HepG2 (cell line): Measurements from ENCODE around the gene RBM14. TPM values are rescaled to one million over a fixed set of nuclear protein-coding genes. Genes with fewer than 3 reads are reported as not detected.

Source experiments
- AHR ChIP-seq: IDR thresholded peaks from 2 replicates; pipeline ENCODE4 v1.6.1; 2018; ENCODE audit warnings: missing genetic modification reagents, missing compliant biosample characterization
- ARID4A ChIP-seq: sonication (generic); formaldehyde crosslinking; IDR thresholded peaks from 2 replicates; pipeline ENCODE4 v1.5.0; 2020; ENCODE audit warnings: mild to moderate bottlenecking, missing genetic modification reagents, borderline replicate concordance
- ARNT2 ChIP-seq: sonication (generic); formaldehyde crosslinking; IDR thresholded peaks from 2 replicates; pipeline ENCODE4 v1.8.0; 2022; ENCODE audit warnings: mild to moderate bottlenecking, low read depth, missing genetic modification reagents, moderate library complexity
- ATF1 ChIP-seq: IDR thresholded peaks from 2 replicates; pipeline ENCODE4 v1.6.1; 2016; ENCODE audit warnings: mild to moderate bottlenecking, control low read depth
- BCL6 ChIP-seq: IDR thresholded peaks from 2 replicates; pipeline ENCODE4 v1.6.1; 2016; ENCODE audit warnings: missing genetic modification reagents, missing compliant biosample characterization
- ISL2 ChIP-seq: sonication (generic); formaldehyde crosslinking; IDR thresholded peaks from 2 replicates; pipeline ENCODE4 v1.5.0; 2020; ENCODE audit warnings: missing genetic modification reagents
- JDP2 ChIP-seq: sonication (generic); formaldehyde crosslinking; IDR thresholded peaks from 2 replicates; pipeline ENCODE4 v1.8.1; 2022; ENCODE audit warnings: missing genetic modification reagents, borderline replicate concordance
- RNF219 ChIP-seq: sonication (generic); formaldehyde crosslinking; IDR thresholded peaks from 2 replicates; pipeline ENCODE4 v1.5.0; 2020; ENCODE audit warnings: mild to moderate bottlenecking, missing genetic modification reagents
- SIX1 ChIP-seq: sonication (generic); formaldehyde crosslinking; IDR thresholded peaks from 2 replicates; pipeline ENCODE4 v1.4.0; 2020; ENCODE audit warnings: missing genetic modification reagents, borderline replicate concordance
- ZBTB38 ChIP-seq: sonication (generic); formaldehyde crosslinking; IDR thresholded peaks from 2 replicates; pipeline ENCODE4 v1.5.1; 2020; ENCODE audit warnings: mild to moderate bottlenecking, missing genetic modification reagents
- ZFAT ChIP-seq: sonication (generic); formaldehyde crosslinking; conservative IDR thresholded peaks from 2 replicates; pipeline ENCODE4 v1.8.1; 2023; ENCODE audit warnings: missing genetic modification reagents, inconsistent platforms
- ZFP36L2 ChIP-seq: sonication (generic); formaldehyde crosslinking; IDR thresholded peaks from 2 replicates; pipeline ENCODE4 v1.4.0; 2020; ENCODE audit warnings: missing genetic modification reagents
- ZKSCAN1 ChIP-seq: fragments of 150-350 bp; IDR thresholded peaks from 2 replicates; pipeline ENCODE4 v1.6.1; 2014; ENCODE audit warnings: low read length
- ZNF225 ChIP-seq: sonication (generic); formaldehyde crosslinking; IDR thresholded peaks from 2 replicates; pipeline ENCODE4 v1.4.0; 2020; ENCODE audit warnings: mild to moderate bottlenecking, missing genetic modification reagents
- ZNF33A ChIP-seq: sonication (generic); formaldehyde crosslinking; IDR thresholded peaks from 2 replicates; pipeline ENCODE4 v1.5.1; 2020; ENCODE audit warnings: missing genetic modification reagents, mild to moderate bottlenecking, moderate library complexity, borderline replicate concordance
- ZNF512 ChIP-seq: sonication (generic); formaldehyde crosslinking; IDR thresholded peaks from 2 replicates; pipeline ENCODE4 v1.4.0; 2020; ENCODE audit warnings: mild to moderate bottlenecking, missing genetic modification reagents
- ZNF550 ChIP-seq: sonication (generic); formaldehyde crosslinking; IDR thresholded peaks from 2 replicates; pipeline ENCODE4 v1.4.0; 2020; ENCODE audit warnings: mild to moderate bottlenecking, missing genetic modification reagents, borderline replicate concordance
- ZNF777 ChIP-seq: sonication (generic); formaldehyde crosslinking; IDR thresholded peaks from 2 replicates; pipeline ENCODE4 v1.4.0; 2020; ENCODE audit warnings: missing genetic modification reagents
- polyA plus RNA-seq, 8 experiments: library from polyadenylated mRNA; depleted of rRNA in 3 of 8; stranded (reverse) in 7 of 8; unstranded in 1 of 8; fragments of >200 nt; fragmentation: Illumina TruSeq in 4 of 8; extraction: Trizol in 4 of 8; gene quantifications; 2 replicates each; pipeline versions ENCODE4 v1.2.1 to v1.2.3, GENCODE V29; 2011 to 2016; ENCODE audit warnings: low read depth in 4 of 8, missing spikeins in 1 of 8, mixed read lengths in 1 of 8; ENCODE audit not compliant: insufficient read depth in 1 of 8
- total RNA-seq, 5 experiments: library from RNA; depleted of rRNA; stranded (reverse); fragments of >200 nt; fragmentation: Illumina TruSeq; extraction: Trizol; gene quantifications; 2 replicates each; pipeline ENCODE4 v1.2.3, GENCODE V29; 2016; ENCODE audit warnings: low read depth in 1 of 5
- TF ChIP-seq, protein P1 (sequence below): sonication (generic); formaldehyde crosslinking; IDR thresholded peaks from 2 replicates; pipeline ENCODE4 v1.8.0; 2023; ENCODE audit warnings: mild to moderate bottlenecking, missing genetic modification reagents
- TF ChIP-seq, protein P2 (sequence below): sonication (generic); formaldehyde crosslinking; IDR thresholded peaks from 2 replicates; pipeline ENCODE4 v1.8.1; 2023; ENCODE audit warnings: mild to moderate bottlenecking, missing genetic modification reagents

The RBM14 gene
- total and polyA plus RNA-seq, 2 of the 13 experiments (the other 11 are each of a cell fraction or from before 2014, with no cell fraction given): 12.7 to 44.1 TPM

DNA sequence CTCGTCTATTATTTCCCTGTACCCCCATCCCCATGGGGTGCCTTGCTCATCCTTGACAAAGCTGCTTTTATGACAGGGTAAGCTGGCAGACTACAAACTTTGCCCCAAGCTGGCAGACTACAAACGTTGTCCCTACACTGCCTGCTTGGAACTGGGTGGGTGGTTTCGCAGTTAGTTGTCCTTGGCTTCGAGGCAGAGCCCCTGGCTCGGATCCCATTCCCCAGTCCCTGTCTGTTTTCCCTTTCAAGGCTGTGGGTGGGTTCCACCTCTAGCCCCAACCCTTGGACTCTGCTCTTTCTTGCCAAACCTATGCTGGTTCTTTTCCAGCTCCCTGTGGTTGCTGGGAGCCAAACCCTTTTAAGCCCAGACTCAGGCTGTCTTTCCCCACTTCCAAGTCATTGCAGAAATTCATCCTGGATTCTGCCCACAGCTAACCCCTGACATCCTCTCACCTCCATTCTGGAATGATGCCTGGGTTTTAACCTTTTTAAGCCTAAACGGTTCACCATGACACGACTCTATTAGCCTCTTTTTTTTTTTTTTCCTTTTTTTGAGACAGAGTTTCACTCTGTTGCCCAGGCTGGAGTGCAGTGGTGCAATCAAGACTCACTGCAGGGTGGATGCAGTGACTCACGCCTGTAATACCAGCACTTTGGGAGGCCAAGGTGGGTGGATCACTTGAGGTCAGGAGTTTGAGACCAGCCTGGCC lies 9.2 kb upstream of the RBM14 start (continued):
- TF ChIP-seq ARID4A (CRISPR knock-in tag) (peak; percentile 44; the same call in 1 of the 2 replicates), SIX1 (CRISPR knock-in tag) (no peak), ZKSCAN1 (no peak), ZNF225 (CRISPR knock-in tag) (no peak), BCL6 (CRISPR knock-in tag) (no peak; the same call in 1 of the 2 replicates), ZNF512 (CRISPR knock-in tag) (no peak), AHR (CRISPR knock-in tag) (no peak), ZFAT (no peak), ZNF777 (peak; percentile 34; the same call in 1 of the 2 replicates), ZFP36L2 (CRISPR knock-in tag) (no peak), ZBTB38 (CRISPR knock-in tag) (no peak), ZNF33A (CRISPR knock-in tag) (no peak), RNF219 (CRISPR knock-in tag) (no peak), ATF1 (no peak; the same call in 1 of the 2 replicates), ARNT2 (no peak), ZNF550 (CRISPR knock-in tag) (no peak), JDP2 (CRISPR knock-in tag) (no peak), ISL2 (CRISPR knock-in tag) (no peak)
- TF ChIP-seq, protein P1, sequence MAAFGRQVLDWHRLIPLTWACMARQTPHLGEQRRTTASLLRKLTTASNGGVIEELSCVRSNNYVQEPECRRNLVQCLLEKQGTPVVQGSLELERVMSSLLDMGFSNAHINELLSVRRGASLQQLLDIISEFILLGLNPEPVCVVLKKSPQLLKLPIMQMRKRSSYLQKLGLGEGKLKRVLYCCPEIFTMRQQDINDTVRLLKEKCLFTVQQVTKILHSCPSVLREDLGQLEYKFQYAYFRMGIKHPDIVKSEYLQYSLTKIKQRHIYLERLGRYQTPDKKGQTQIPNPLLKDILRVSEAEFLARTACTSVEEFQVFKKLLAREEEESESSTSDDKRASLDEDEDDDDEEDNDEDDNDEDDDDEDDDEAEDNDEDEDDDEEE (CRISPR knock-in tag): no peak
- TF ChIP-seq, protein P2, sequence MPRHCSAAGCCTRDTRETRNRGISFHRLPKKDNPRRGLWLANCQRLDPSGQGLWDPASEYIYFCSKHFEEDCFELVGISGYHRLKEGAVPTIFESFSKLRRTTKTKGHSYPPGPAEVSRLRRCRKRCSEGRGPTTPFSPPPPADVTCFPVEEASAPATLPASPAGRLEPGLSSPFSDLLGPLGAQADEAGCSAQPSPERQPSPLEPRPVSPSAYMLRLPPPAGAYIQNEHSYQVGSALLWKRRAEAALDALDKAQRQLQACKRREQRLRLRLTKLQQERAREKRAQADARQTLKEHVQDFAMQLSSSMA (CRISPR knock-in tag): no peak
